Natural killer cell (primary cell): ENCODE measurements around the gene PRDM16. TPM values are rescaled to one million over a fixed set of nuclear protein-coding genes. Genes with fewer than 3 reads are reported as not detected.

Experiments used
- ATAC-seq, 3 donors: fragments of 150-1000 bp in 2 of 3; fragments of 200-7000 bp in 1 of 3; cut with Tn5 transposase; 1 replicate in 1 of 3; 2 replicates in 2 of 3; pipeline ENCODE4 v1.10.0; 2021; ENCODE audit warnings: mild to moderate bottlenecking in 2 of 3, moderate library complexity in 2 of 3
- DNase-seq, 2 donors: peaks; one replicate each; pipeline versions ENCODE4 v3.0.0 to v3.0.0-alpha.2; 2013 to 2021; ENCODE audit warnings: mixed read lengths in 1 of 2
- H3K27ac ChIP-seq: one replicate; pipeline ENCODE4 v1.5.1; 2013; ENCODE audit warnings: mild to moderate bottlenecking, low read length
- H3K27me3 ChIP-seq: one replicate; pipeline ENCODE4 v1.6.1; 2013; ENCODE audit warnings: low read length; ENCODE audit not compliant: control insufficient read depth, insufficient read depth
- H3K36me3 ChIP-seq: one replicate; pipeline ENCODE4 v1.6.1; 2013; ENCODE audit warnings: low read length; ENCODE audit not compliant: control insufficient read depth, insufficient read depth
- H3K4me1 ChIP-seq: one replicate; pipeline ENCODE4 v1.6.1; 2013; ENCODE audit warnings: low read length; ENCODE audit not compliant: control insufficient read depth, insufficient read depth
- H3K4me3 ChIP-seq: one replicate; pipeline ENCODE4 v1.5.1; 2013; ENCODE audit warnings: low read length
- H3K9me3 ChIP-seq: one replicate; pipeline ENCODE4 v1.6.1; 2013; ENCODE audit warnings: low read length; ENCODE audit not compliant: control insufficient read depth, insufficient read depth
- H3K27ac Mint-ChIP-seq, 2 donors: one replicate each; pipeline ENCODE4 v1.8.0; 2022; ENCODE audit warnings: mild to moderate bottlenecking in 2 of 2, mixed read lengths in 2 of 2, moderate library complexity in 1 of 2
- H3K27me3 Mint-ChIP-seq, 2 donors: one replicate each; pipeline ENCODE4 v1.8.0; 2022; ENCODE audit warnings: low read depth in 2 of 2, mixed read lengths in 2 of 2
- H3K36me3 Mint-ChIP-seq: one replicate; pipeline ENCODE4 v1.8.0; 2022; ENCODE audit warnings: mixed read lengths
- H3K4me1 Mint-ChIP-seq, 2 donors: one replicate each; pipeline ENCODE4 v1.8.0; 2022; ENCODE audit warnings: mixed read lengths in 2 of 2
- H3K4me3 Mint-ChIP-seq: one replicate; pipeline ENCODE4 v1.8.0; 2022; ENCODE audit warnings: mild to moderate bottlenecking, moderate library complexity, mixed read lengths
- H3K9me3 Mint-ChIP-seq, 2 donors: one replicate each; pipeline ENCODE4 v1.8.0; 2022; ENCODE audit warnings: mixed read lengths in 2 of 2
- CTCF ChIP-seq: fragments of 200-600 bp; IDR thresholded peaks from one replicate; pipeline ENCODE4 v1.8.0; 2022; ENCODE audit warnings: antibody characterized with exemption
- WGBS: methylation state at CpG from one replicate; pipeline ENCODE4 v1.1.7; 2013; ENCODE audit warnings: missing lambda C conversion rate; ENCODE audit not compliant: insufficient coverage; 5-methylcytosine and 5-hydroxymethylcytosine counted together
- intact Hi-C: fragments of 100-400 bp; cut with micrococcal nuclease; formaldehyde crosslinking; loops from one replicate; pipeline ENCODE4 v1.14.2; 2022
- total RNA-seq, 4 donors: library from RNA; stranded (reverse); fragments of 120-200 nt in 1 of 4; gene quantifications; one replicate each; pipeline versions ENCODE4 v1.2.3 to v1.2.4, GENCODE V29; 2013 to 2022

The PRDM16 gene
- total RNA-seq, 3 donors from 2014 or later (not counting 1 experiment from before 2014, with no cell fraction given) = 0.25 to 0.64 TPM; not detected in 1

- no peak overlapping the region for H3K27ac Mint-ChIP-seq
- TF ChIP-seq CTCF = no peak
- Histone ChIP-seq H3K27me3 (no peaks in the 10 kb centered on the region), H3K4me1 (no peaks in the 10 kb centered on the region), H3K9me3 (no peaks in the 10 kb centered on the region), H3K36me3 (no peaks in the 10 kb centered on the region), H3K27ac (no peak overlapping the region), H3K4me3 (no peak overlapping the region)
- DNase-seq (no peak), ATAC-seq (no peak)
- 93% methylated on average over 6 of the region's 6 CpGs for WGBS
- H3K4me1 Mint-ChIP-seq = no peaks in the 10 kb centered on the region
- peaks cover 0 to 13% of the 10 kb centered on the region in 2 donors for H3K27me3 Mint-ChIP-seq
- H3K4me3 Mint-ChIP-seq = no peak overlapping the region
- H3K9me3 Mint-ChIP-seq = peaks cover 2 to 4% of the 10 kb centered on the region in 2 donors
- H3K36me3 Mint-ChIP-seq = no peaks in the 10 kb centered on the region
- intact Hi-C loops = no loop called here
These were observed 15.0 kb upstream of the PRDM16 start for GRCh38 chr1:3053986-3054385.

GRCh38 chr1:3054474-3054873 lies 14.5 kb upstream of the PRDM16 start:
- DNase-seq (no peak), ATAC-seq (no peak)
- intact Hi-C loops = no loop called here
- Histone ChIP-seq H3K4me3 (no peak overlapping the region), H3K4me1 (no peaks in the 10 kb centered on the region), H3K27ac (no peak overlapping the region), H3K36me3 (no peaks in the 10 kb centered on the region), H3K27me3 (no peaks in the 10 kb centered on the region), H3K9me3 (no peaks in the 10 kb centered on the region)
- H3K4me1 Mint-ChIP-seq = no peaks in the 10 kb centered on the region
- peaks cover 0 to 13% of the 10 kb centered on the region in 2 donors for H3K27me3 Mint-ChIP-seq
- no peak overlapping the region for H3K27ac Mint-ChIP-seq
- no peak overlapping the region for H3K4me3 Mint-ChIP-seq
- H3K36me3 Mint-ChIP-seq = no peaks in the 10 kb centered on the region
- WGBS = 85% methylated on average over 12 of the region's 12 CpGs
- peaks cover 2 to 4% of the 10 kb centered on the region in 2 donors for H3K9me3 Mint-ChIP-seq
- TF ChIP-seq CTCF = no peak

- no peak overlapping the region for H3K4me3 ChIP-seq
- no peaks in the 10 kb centered on the region for H3K27me3 ChIP-seq
- Mint-ChIP-seq H3K4me1 (no peaks in the 10 kb centered on the region), H3K4me3 (no peak overlapping the region), H3K27ac (no peak overlapping the region), H3K36me3 (no peaks in the 10 kb centered on the region), H3K9me3 (peaks cover 2 to 4% of the 10 kb centered on the region in 2 donors), H3K27me3 (peaks cover 0 to 13% of the 10 kb centered on the region in 2 donors)
- H3K36me3 ChIP-seq = no peaks in the 10 kb centered on the region
- WGBS = 89% methylated on average over 5 of the region's 9 CpGs
- DNase-seq (no peak), ATAC-seq (no peak)
- H3K27ac ChIP-seq = no peak overlapping the region
- intact Hi-C loops = no loop called here
- no peaks in the 10 kb centered on the region for H3K9me3 ChIP-seq
- H3K4me1 ChIP-seq = no peaks in the 10 kb centered on the region
- no peak for TF ChIP-seq CTCF
These were observed 14.0 kb upstream of the PRDM16 start for GRCh38 chr1:3055051-3055450.

GRCh38 chr1:3056641-3057040 lies 12.4 kb upstream of the PRDM16 start:
- no peak for ATAC-seq
- peaks cover 2 to 4% of the 10 kb centered on the region in 2 donors for H3K9me3 Mint-ChIP-seq
- no peak for TF ChIP-seq CTCF
- H3K27me3 ChIP-seq = no peaks in the 10 kb centered on the region
- no peaks in the 10 kb centered on the region for H3K4me1 Mint-ChIP-seq
- H3K27ac Mint-ChIP-seq = no peak overlapping the region
- no peak overlapping the region for H3K27ac ChIP-seq
- no peak overlapping the region for H3K4me3 ChIP-seq
- H3K4me3 Mint-ChIP-seq = no peak overlapping the region
- DNase-seq = no peak
- intact Hi-C loops = no loop called here
- H3K36me3 ChIP-seq = no peaks in the 10 kb centered on the region
- 88% methylated on average over 2 of the region's 5 CpGs for WGBS
- no peaks in the 10 kb centered on the region for H3K36me3 Mint-ChIP-seq
- H3K9me3 ChIP-seq = no peaks in the 10 kb centered on the region
- no peaks in the 10 kb centered on the region for H3K4me1 ChIP-seq
- H3K27me3 Mint-ChIP-seq = peaks cover 0 to 13% of the 10 kb centered on the region in 2 donors
